ENCODE data around the gene PPIL1.

The PPIL1 gene

GRCh38 chr6:36853325-36853724, 21.3 kb downstream of the PPIL1 start:
- DNase-seq = no peak

GRCh38 chr6:36852481-36853147, 22.0 kb downstream of the PPIL1 start:
- no peak for DNase-seq

GRCh38 chr6:36851626-36852025, 23.0 kb downstream of the PPIL1 start:
- no peak for DNase-seq

GRCh38 chr6:36851149-36851614, 23.4 kb downstream of the PPIL1 start:
- DNase-seq = no peak

GRCh38 chr6:36850021-36850420, 24.6 kb downstream of the PPIL1 start:
- DNase-seq = no peak

GRCh38 chr6:36848658-36849441, 25.8 kb downstream of the PPIL1 start:
- peak; percentile 6 for DNase-seq

- no peak for DNase-seq
Observed at GRCh38 chr6:36847991-36848390, 26.6 kb downstream of the PPIL1 start.

- no peak for DNase-seq
Observed at GRCh38 chr6:36847152-36847551, 27.5 kb downstream of the PPIL1 start.

- no peak for DNase-seq
Observed at GRCh38 chr6:36845233-36845632, 29.4 kb downstream of the PPIL1 start.

GRCh38 chr6:36844232-36845170, 30.1 kb downstream of the PPIL1 start:
- no peak for DNase-seq

GRCh38 chr6:36843170-36843569, 31.4 kb downstream of the PPIL1 start:
- no peak for DNase-seq

- no peak for DNase-seq
Observed at GRCh38 chr6:36841756-36842155, 32.8 kb downstream of the PPIL1 start.

GRCh38 chr6:36840432-36841403, 33.9 kb downstream of the PPIL1 start:
- DNase-seq = no peak

- DNase-seq = no peak
Observed at GRCh38 chr6:36839749-36840431, 34.7 kb downstream of the PPIL1 start.

- DNase-seq = no peak
Observed at GRCh38 chr6:36838896-36839748, 35.5 kb downstream of the PPIL1 start, which contains the start of gene CPNE5. Gene CPNE5, minus strand, starts transcription at chr6:36839444. Its CDS starts 67 bp downstream, at chr6:36839377.

GRCh38 chr6:36837686-36838085, 36.9 kb downstream of the PPIL1 start:
- DNase-seq = no peak

- DNase-seq = no peak
Observed at GRCh38 chr6:36837022-36837339, 37.6 kb downstream of the PPIL1 start.

GRCh38 chr6:36836111-36837021, 38.2 kb downstream of the PPIL1 start:
- no peak for DNase-seq

Measured in SHP77 treated with DMSO at 0.1 percent for 48 hours (cell line).